ENCODE results near the gene NUAK1. TPM values are rescaled to one million over a fixed set of nuclear protein-coding genes. Genes with fewer than 3 reads are reported as not detected.

The NUAK1 gene
- total and polyA plus RNA-seq, 2 experiments from 2014 or later, result 5.4 to 16.9 TPM

- H3K27me3 Mint-ChIP-seq (ENCODE audit: insufficient read depth, low read depth, poor library complexity), result peaks cover 1% of the 10 kb centered on the region
- Histone ChIP-seq H3K79me2 (replicated peaks; ENCODE audit: insufficient read depth) (peaks cover 100% of the 10 kb centered on the region), H2AFZ (no peak overlapping the region), H3K36me3 (ENCODE audit: insufficient read depth) (no peaks in the 10 kb centered on the region), H3K27ac (ENCODE audit: low read depth) (no peak overlapping the region), H3F3A (replicated peaks; ENCODE audit: low read depth) (no peaks in the 10 kb centered on the region), H3K4me1 (ENCODE audit: insufficient read depth) (peaks cover 55% of the 10 kb centered on the region), H3K4me2 (no peak overlapping the region), H3K4me3 (no peak overlapping the region), H4K20me1 (replicated peaks; ENCODE audit: insufficient read depth) (no peaks in the 10 kb centered on the region), H3K9me2 (ENCODE audit: insufficient read depth) (no peaks in the 10 kb centered on the region), H3K27me3 (ENCODE audit: insufficient read depth) (no peaks in the 10 kb centered on the region)
- DNase-seq (ENCODE audit: low spot score), result no peak
- H3K36me3 Mint-ChIP-seq (ENCODE audit: low read depth), result no peaks in the 10 kb centered on the region
- no peak overlapping the region for H3K27ac Mint-ChIP-seq
- H3K4me3 Mint-ChIP-seq, result no peak overlapping the region
- no peak for TF ChIP-seq CREB1 (CRISPR knock-in tag; IDR thresholded peaks at IDR 0.05; ENCODE audit: low read depth)
- TF ChIP-seq EZH2 (IDR thresholded peaks at IDR 0.05; ENCODE audit: low read depth, unreplicated experiment), result no peak
- no peak for TF ChIP-seq REST (IDR thresholded peaks at IDR 0.05; ENCODE audit: unreplicated experiment)
- H3K4me1 Mint-ChIP-seq, result peaks cover 48% of the 10 kb centered on the region
- H3K9me3 Mint-ChIP-seq, result no peaks in the 10 kb centered on the region
- no peak for ATAC-seq
Measured at GRCh38 chr12:106122004-106122403, 16.8 kb downstream of the NUAK1 start.

GRCh38 chr12:106120519-106121105, 18.1 kb downstream of the NUAK1 start:
- H3K4me1 Mint-ChIP-seq, result peaks cover 47% of the 10 kb centered on the region
- Histone ChIP-seq H3K4me2 (no peak overlapping the region), H3K79me2 (replicated peaks; ENCODE audit: insufficient read depth) (peaks cover 100% of the 10 kb centered on the region), H3K4me3 (no peak overlapping the region), H4K20me1 (replicated peaks; ENCODE audit: insufficient read depth) (no peaks in the 10 kb centered on the region), H3K27me3 (ENCODE audit: insufficient read depth) (no peaks in the 10 kb centered on the region), H3K27ac (ENCODE audit: low read depth) (no peak overlapping the region), H3K9me2 (ENCODE audit: insufficient read depth) (no peaks in the 10 kb centered on the region), H3F3A (replicated peaks; ENCODE audit: low read depth) (no peaks in the 10 kb centered on the region), H2AFZ (no peak overlapping the region), H3K36me3 (ENCODE audit: insufficient read depth) (no peaks in the 10 kb centered on the region), H3K4me1 (ENCODE audit: insufficient read depth) (peaks cover 52% of the 10 kb centered on the region)
- no peak; the same call in 1 of the 3 replicates for ATAC-seq
- no peaks in the 10 kb centered on the region for H3K36me3 Mint-ChIP-seq (ENCODE audit: low read depth)
- no peak overlapping the region for H3K4me3 Mint-ChIP-seq
- no peak for DNase-seq (ENCODE audit: low spot score)
- H3K27me3 Mint-ChIP-seq (ENCODE audit: insufficient read depth, low read depth, poor library complexity), result peaks cover 6% of the 10 kb centered on the region
- H3K27ac Mint-ChIP-seq, result no peak overlapping the region
- H3K9me3 Mint-ChIP-seq, result no peaks in the 10 kb centered on the region
- TF ChIP-seq EZH2phosphoT487 (IDR thresholded peaks at IDR 0.05; ENCODE audit: unreplicated experiment), result no peak
- no peak for TF ChIP-seq CTCF (conservative IDR thresholded peaks at IDR 0.05; ENCODE audit: low read depth in 2 of 2)
- no peak for TF ChIP-seq POLR2AphosphoS5 (IDR thresholded peaks at IDR 0.05; ENCODE audit: low read depth)
- no peak for TF ChIP-seq CREB1 (CRISPR knock-in tag; IDR thresholded peaks at IDR 0.05; ENCODE audit: low read depth)
- TF ChIP-seq EZH2 (IDR thresholded peaks at IDR 0.05; ENCODE audit: low read depth, unreplicated experiment), result no peak
- no peak for TF ChIP-seq ZNF114 (CRISPR knock-in tag; IDR thresholded peaks at IDR 0.05)
- no peak for TF ChIP-seq NANOG (IDR thresholded peaks at IDR 0.05; ENCODE audit: borderline replicate concordance)
- TF ChIP-seq ETS1 (IDR thresholded peaks at IDR 0.05), result no peak
- TF ChIP-seq ZNF331 (CRISPR knock-in tag; IDR thresholded peaks at IDR 0.05; ENCODE audit: low read depth), result no peak
- no peak for TF ChIP-seq JUNB (IDR thresholded peaks at IDR 0.05; ENCODE audit: unreplicated experiment)
- no peak for TF ChIP-seq STAT1 (IDR thresholded peaks at IDR 0.05; ENCODE audit: unreplicated experiment)
- TF ChIP-seq REST (IDR thresholded peaks at IDR 0.05; ENCODE audit: unreplicated experiment), result no peak

Measured in GM23338 (cell line).